ENCODE data around the gene SLC35F3. TPM values are rescaled to one million over a fixed set of nuclear protein-coding genes. Genes with fewer than 3 reads are reported as not detected.
A peak's percentile ranks its signal among the peaks of the same experiment; 100 is the strongest.

The SLC35F3 gene
- total and polyA plus RNA-seq, 9 of the 15 experiments (the other 6 are each of a cell fraction or from before 2014, with no cell fraction given), result 0.04 to 0.07 (median 0.04) TPM; not detected in 6

- TF ChIP-seq MTF1 (CRISPR knock-in tag; IDR thresholded peaks at IDR 0.05; ENCODE audit: borderline replicate concordance), result no peak
- peak; percentile 90 for TF ChIP-seq ZNF583 (CRISPR knock-in tag; IDR thresholded peaks at IDR 0.05)
- no peak for TF ChIP-seq ZNF740 (CRISPR knock-in tag; IDR thresholded peaks at IDR 0.05)
- TF ChIP-seq ZNF740 (tag; IDR thresholded peaks at IDR 0.05), result peak in 1 of 2 experiments; percentile 82; a peak in 1 of 4 replicates
- no peak for TF ChIP-seq ELK3 (CRISPR knock-in tag; IDR thresholded peaks at IDR 0.05)
- no peak for TF ChIP-seq WHSC1 (IDR thresholded peaks at IDR 0.05; ENCODE audit: low read length)
- no peak for TF ChIP-seq HNRNPH1 (optimal IDR thresholded peaks at IDR 0.05; ENCODE audit: low read depth, low read length)
- TF ChIP-seq ZNF584 (CRISPR knock-in tag; IDR thresholded peaks at IDR 0.05; ENCODE audit: low read depth), result peak; percentile 89; the same call in 1 of the 2 replicates
- peak; percentile 48 for TF ChIP-seq GABPA (tag; conservative IDR thresholded peaks at IDR 0.05; ENCODE audit: low read depth)
- peak; percentile 94 for TF ChIP-seq ZNF175 (CRISPR knock-in tag; IDR thresholded peaks at IDR 0.05; ENCODE audit: low read depth)
- no peak for TF ChIP-seq NBN (IDR thresholded peaks at IDR 0.05; ENCODE audit: low read depth)
- TF ChIP-seq TBP (optimal IDR thresholded peaks at IDR 0.05; ENCODE audit: low read depth, low read length), result no peak
- 0 out of 2 replicates have a peak, but pooled peaks have one; percentile 46 for TF ChIP-seq ELF4 (CRISPR knock-in tag; IDR thresholded peaks at IDR 0.05)
- TF ChIP-seq GATAD2A (IDR thresholded peaks at IDR 0.05), result no peak
- TF ChIP-seq HNRNPL (IDR thresholded peaks at IDR 0.05; ENCODE audit: low read depth, low read length), result no peak
- peak in 1 of 3 experiments; percentile 68; a peak in 1 of 6 replicates for TF ChIP-seq ZBTB11 (CRISPR knock-in tag; IDR thresholded peaks at IDR 0.05)
- no peak for TF ChIP-seq CCAR2 (IDR thresholded peaks at IDR 0.05; ENCODE audit: low read depth, low read length)
- TF ChIP-seq HMBOX1 (IDR thresholded peaks at IDR 0.05), result peak; percentile 47; the same call in 1 of the 2 replicates
- TF ChIP-seq DDX20 (tag; IDR thresholded peaks at IDR 0.05; ENCODE audit: low read depth), result peak; percentile 70
- peak; percentile 39; the same call in 1 of the 2 replicates for TF ChIP-seq PKNOX1 (IDR thresholded peaks at IDR 0.05)
Measured at GRCh38 chr1:234361102-234361603, 456.7 kb downstream of the SLC35F3 start (continued).

All from K562 (cell line).